Body of pancreas (tissue), 4 donors: ENCODE measurements around the gene CCR6.

ENCODE experiments used
- POLR2A ChIP-seq, 3 donors: fragments of 450-650 bp; IDR thresholded peaks; one replicate each; pipeline ENCODE4 v1.6.1; 2016; ENCODE audit warnings: antibody characterized with exemption in 3 of 3, mild to moderate bottlenecking in 2 of 3
- TF ChIP-seq, protein P1 (sequence below), 7 experiments: fragments of 450-650 bp in 4 of 7; fragments of 200-600 bp in 3 of 7; sonication (generic) in 3 of 7; IDR thresholded peaks; one replicate each; pipeline ENCODE4 v1.5.1; 2016 to 2019; ENCODE audit warnings: antibody characterized with exemption in 7 of 7

- no peak for TF ChIP-seq POLR2A (IDR thresholded peaks at IDR 0.05)
- TF ChIP-seq, protein P1, sequence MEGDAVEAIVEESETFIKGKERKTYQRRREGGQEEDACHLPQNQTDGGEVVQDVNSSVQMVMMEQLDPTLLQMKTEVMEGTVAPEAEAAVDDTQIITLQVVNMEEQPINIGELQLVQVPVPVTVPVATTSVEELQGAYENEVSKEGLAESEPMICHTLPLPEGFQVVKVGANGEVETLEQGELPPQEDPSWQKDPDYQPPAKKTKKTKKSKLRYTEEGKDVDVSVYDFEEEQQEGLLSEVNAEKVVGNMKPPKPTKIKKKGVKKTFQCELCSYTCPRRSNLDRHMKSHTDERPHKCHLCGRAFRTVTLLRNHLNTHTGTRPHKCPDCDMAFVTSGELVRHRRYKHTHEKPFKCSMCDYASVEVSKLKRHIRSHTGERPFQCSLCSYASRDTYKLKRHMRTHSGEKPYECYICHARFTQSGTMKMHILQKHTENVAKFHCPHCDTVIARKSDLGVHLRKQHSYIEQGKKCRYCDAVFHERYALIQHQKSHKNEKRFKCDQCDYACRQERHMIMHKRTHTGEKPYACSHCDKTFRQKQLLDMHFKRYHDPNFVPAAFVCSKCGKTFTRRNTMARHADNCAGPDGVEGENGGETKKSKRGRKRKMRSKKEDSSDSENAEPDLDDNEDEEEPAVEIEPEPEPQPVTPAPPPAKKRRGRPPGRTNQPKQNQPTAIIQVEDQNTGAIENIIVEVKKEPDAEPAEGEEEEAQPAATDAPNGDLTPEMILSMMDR (IDR thresholded peaks at IDR 0.05), result no peak
Observed at GRCh38 chr6:167146977-167147376, 24.1 kb downstream of the CCR6 start.
